OCI-LY3 (cell line): Measurements from ENCODE around the gene ACTRT2.

Experiments used
- H2AFZ ChIP-seq: fragments of 200-600, 300-600 bp; shearing (Covaris generic); 2 replicates; pipeline ENCODE4 v1.6.0; 2014; ENCODE audit warnings: antibody characterized with exemption, low read depth, low read length
- H3K27ac ChIP-seq: fragments of 200-600, 300-600 bp; sonication (generic); 2 replicates; pipeline ENCODE4 v1.5.1; 2014; ENCODE audit warnings: mild to moderate bottlenecking, low read length, moderate library complexity, mixed read lengths
- H3K27me3 ChIP-seq: fragments of 200-600, 300-600 bp; sonication (generic); 2 replicates; pipeline ENCODE4 v1.6.1; 2014; ENCODE audit warnings: low read depth, low read length, mixed read lengths
- H3K36me3 ChIP-seq: fragments of 200-600, 300-600 bp; sonication (generic); replicated peaks from 2 replicates; pipeline ENCODE3; 2014; ENCODE audit warnings: low read depth, low read length, mixed read lengths
- H3K4me1 ChIP-seq: fragments of 300-600, 200-600 bp; sonication (generic); 2 replicates; pipeline ENCODE4 v1.6.1; 2014; ENCODE audit warnings: low read length, mixed read lengths
- H3K4me2 ChIP-seq: fragments of 200-600, 300-600 bp; sonication (generic); 2 replicates; pipeline ENCODE4 v1.6.1; 2014; ENCODE audit warnings: low read length, mixed read lengths
- H3K4me3 ChIP-seq: fragments of 300-600, 200-600 bp; sonication (generic); 2 replicates; pipeline ENCODE4 v1.5.1; 2014; ENCODE audit warnings: antibody characterized with exemption, mild to moderate bottlenecking, low read length, moderate library complexity
- H3K79me2 ChIP-seq: fragments of 300-600, 200-600 bp; shearing (Covaris generic); 2 replicates; pipeline ENCODE4 v1.6.1; 2014; ENCODE audit warnings: mild to moderate bottlenecking, low read length, mixed read lengths
- H3K9ac ChIP-seq: fragments of 300-600, 200-600 bp; shearing (Covaris generic); 2 replicates; pipeline ENCODE4 v1.6.0; 2014; ENCODE audit warnings: mild to moderate bottlenecking, low read length, moderate library complexity
- H3K9me3 ChIP-seq: fragments of 200-600, 300-600 bp; shearing (Covaris generic); 2 replicates; pipeline ENCODE4 v1.6.1; 2014; ENCODE audit warnings: low read length, mixed read lengths; ENCODE audit not compliant: insufficient read depth
- H4K20me1 ChIP-seq: fragments of 200-600, 300-600 bp; sonication (generic); 2 replicates; pipeline ENCODE4 v1.6.1; 2016; ENCODE audit warnings: low read length, mixed read lengths; ENCODE audit not compliant: insufficient read depth
- EZH2phosphoT487 ChIP-seq: fragments of 200-600 bp; shearing (Covaris generic); IDR thresholded peaks from 2 replicates; pipeline ENCODE4 v1.6.1; 2018; ENCODE audit warnings: antibody characterized with exemption, mixed run types, low read depth
- TF ChIP-seq, protein P1 (sequence below): fragments of 200-600, 300-600 bp; sonication (generic); IDR thresholded peaks from 2 replicates; pipeline ENCODE4 v1.5.1; 2014; ENCODE audit warnings: antibody characterized with exemption, low read length, low read depth

Gene ACTRT2

GRCh38 chr1:3015744-3016143 lies 5.5 kb upstream of the ACTRT2 start:
- H3K79me2 ChIP-seq: no peaks in the 10 kb centered on the region
- no peaks in the 10 kb centered on the region for H3K9me3 ChIP-seq
- no peak overlapping the region for H3K4me2 ChIP-seq
- no peaks in the 10 kb centered on the region for H4K20me1 ChIP-seq
- TF ChIP-seq, protein P1, sequence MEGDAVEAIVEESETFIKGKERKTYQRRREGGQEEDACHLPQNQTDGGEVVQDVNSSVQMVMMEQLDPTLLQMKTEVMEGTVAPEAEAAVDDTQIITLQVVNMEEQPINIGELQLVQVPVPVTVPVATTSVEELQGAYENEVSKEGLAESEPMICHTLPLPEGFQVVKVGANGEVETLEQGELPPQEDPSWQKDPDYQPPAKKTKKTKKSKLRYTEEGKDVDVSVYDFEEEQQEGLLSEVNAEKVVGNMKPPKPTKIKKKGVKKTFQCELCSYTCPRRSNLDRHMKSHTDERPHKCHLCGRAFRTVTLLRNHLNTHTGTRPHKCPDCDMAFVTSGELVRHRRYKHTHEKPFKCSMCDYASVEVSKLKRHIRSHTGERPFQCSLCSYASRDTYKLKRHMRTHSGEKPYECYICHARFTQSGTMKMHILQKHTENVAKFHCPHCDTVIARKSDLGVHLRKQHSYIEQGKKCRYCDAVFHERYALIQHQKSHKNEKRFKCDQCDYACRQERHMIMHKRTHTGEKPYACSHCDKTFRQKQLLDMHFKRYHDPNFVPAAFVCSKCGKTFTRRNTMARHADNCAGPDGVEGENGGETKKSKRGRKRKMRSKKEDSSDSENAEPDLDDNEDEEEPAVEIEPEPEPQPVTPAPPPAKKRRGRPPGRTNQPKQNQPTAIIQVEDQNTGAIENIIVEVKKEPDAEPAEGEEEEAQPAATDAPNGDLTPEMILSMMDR: no peak
- TF ChIP-seq EZH2phosphoT487: no peak
- no peak overlapping the region for H3K9ac ChIP-seq
- no peak overlapping the region for H3K27ac ChIP-seq
- H3K4me1 ChIP-seq: no peaks in the 10 kb centered on the region
- no peaks in the 10 kb centered on the region for H3K27me3 ChIP-seq
- no peak overlapping the region for H2AFZ ChIP-seq
- no peaks in the 10 kb centered on the region for H3K36me3 ChIP-seq
- no peak overlapping the region for H3K4me3 ChIP-seq

- Histone ChIP-seq H3K9ac (no peak overlapping the region), H3K4me3 (no peak overlapping the region), H3K27me3 (no peaks in the 10 kb centered on the region), H4K20me1 (no peaks in the 10 kb centered on the region), H3K79me2 (no peaks in the 10 kb centered on the region), H3K36me3 (no peaks in the 10 kb centered on the region), H3K27ac (no peak overlapping the region), H3K4me2 (no peak overlapping the region), H3K4me1 (no peaks in the 10 kb centered on the region), H3K9me3 (no peaks in the 10 kb centered on the region), H2AFZ (no peak overlapping the region)
- TF ChIP-seq, protein P1: no peak
- TF ChIP-seq EZH2phosphoT487: no peak
Measured at GRCh38 chr1:3016641-3017439, 4.4 kb upstream of the ACTRT2 start.

DNA sequence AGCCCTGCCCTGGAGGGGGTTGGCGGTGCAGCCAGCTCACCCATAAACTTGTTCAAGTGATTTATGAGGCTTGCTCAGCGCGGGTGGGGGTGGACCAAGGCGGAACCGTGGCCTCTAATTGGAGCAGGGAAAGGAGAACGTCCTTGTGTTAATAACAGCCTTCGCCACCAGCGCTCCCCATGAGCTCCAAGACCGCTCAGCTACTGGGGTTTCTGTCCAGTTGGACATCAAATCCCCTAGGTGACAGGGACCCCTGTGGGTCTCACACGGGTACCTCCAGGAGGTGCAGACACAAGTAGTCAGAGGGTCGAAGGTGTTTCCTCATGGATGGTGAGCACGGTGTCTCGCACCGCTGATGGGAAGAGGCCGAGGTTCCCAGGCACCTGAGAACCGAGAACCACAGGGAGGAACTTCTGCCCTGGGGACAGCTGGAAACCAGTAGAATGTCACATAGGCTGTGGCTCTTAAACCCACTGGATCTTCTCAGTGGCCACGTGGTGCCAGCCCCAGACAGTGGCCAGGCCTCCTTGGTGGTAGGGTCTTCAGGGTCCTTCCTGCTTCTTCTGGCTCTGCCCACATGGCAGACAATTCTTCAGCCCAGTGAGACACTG lies 3.7 kb upstream of the ACTRT2 start:
- Histone ChIP-seq H3K27me3 (no peaks in the 10 kb centered on the region), H3K27ac (no peak overlapping the region), H3K4me2 (no peak overlapping the region), H3K36me3 (no peaks in the 10 kb centered on the region), H3K79me2 (no peaks in the 10 kb centered on the region), H2AFZ (no peak overlapping the region), H3K9ac (no peak overlapping the region), H3K9me3 (no peaks in the 10 kb centered on the region), H3K4me3 (no peak overlapping the region), H3K4me1 (no peaks in the 10 kb centered on the region), H4K20me1 (no peaks in the 10 kb centered on the region)
- no peak for TF ChIP-seq EZH2phosphoT487
- TF ChIP-seq, protein P1: no peak

DNA sequence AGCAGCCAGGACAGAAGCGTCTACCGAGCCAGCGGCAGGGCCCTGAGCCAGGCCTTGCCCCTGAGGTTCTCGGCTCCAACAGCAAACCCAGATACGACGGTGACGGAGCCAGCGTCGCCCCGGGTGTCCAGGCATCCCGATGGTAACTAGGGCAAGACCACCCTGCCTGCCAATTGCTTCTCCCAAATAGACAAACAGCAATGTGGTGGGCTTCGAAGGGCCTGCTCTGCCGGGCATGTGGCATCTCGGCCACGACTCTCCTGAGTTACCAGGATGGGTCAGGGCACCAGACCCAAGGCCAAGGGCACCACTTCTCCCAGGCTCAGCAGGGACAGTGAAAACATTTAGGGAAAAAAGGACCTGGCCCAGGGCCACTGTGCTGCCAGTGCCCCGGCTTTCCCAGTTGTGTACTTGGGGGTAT lies 3.2 kb upstream of the ACTRT2 start:
- no peaks in the 10 kb centered on the region for H3K36me3 ChIP-seq
- TF ChIP-seq, protein P1: no peak
- TF ChIP-seq EZH2phosphoT487: no peak
- H3K9ac ChIP-seq: no peak overlapping the region
- H3K27me3 ChIP-seq: no peaks in the 10 kb centered on the region
- no peak overlapping the region for H3K4me2 ChIP-seq
- H3K4me1 ChIP-seq: no peaks in the 10 kb centered on the region
- no peaks in the 10 kb centered on the region for H3K79me2 ChIP-seq
- no peaks in the 10 kb centered on the region for H4K20me1 ChIP-seq
- H2AFZ ChIP-seq: no peak overlapping the region
- no peak overlapping the region for H3K4me3 ChIP-seq
- no peak overlapping the region for H3K27ac ChIP-seq
- H3K9me3 ChIP-seq: no peaks in the 10 kb centered on the region
